Mesenchymal stem cell (in vitro differentiated cells and primary cell): ENCODE data around the gene ADIPOR1.
"Not testable (repeated sequence)": the region's sequence is repeated elsewhere in the genome, so short reads cannot be mapped to it uniquely, and the experiment has no call there.

ENCODE experiments used
- DNase-seq: peaks from one replicate; pipeline ENCODE4 v3.0.0-alpha.2; 2013
- H2AFZ ChIP-seq: one replicate; pipeline ENCODE4 v1.6.1; 2013; ENCODE audit warnings: low read depth, mild to moderate bottlenecking, control low read depth, inconsistent platforms, low read length, moderate library complexity
- H2AK5ac ChIP-seq: 2 replicates; pipeline ENCODE4 v1.6.1; 2013; ENCODE audit warnings: low read length, moderate library complexity, mild to moderate bottlenecking, inconsistent platforms; ENCODE audit not compliant: severe bottlenecking
- H2BK120ac ChIP-seq: one replicate; pipeline ENCODE4 v1.6.1; 2013; ENCODE audit warnings: low read depth, mild to moderate bottlenecking, inconsistent platforms, low read length, moderate library complexity
- H2BK12ac ChIP-seq, 2 experiments: one replicate each; pipeline ENCODE4 v1.6.1; 2013; ENCODE audit warnings: inconsistent platforms in 2 of 2, low read length in 2 of 2, mild to moderate bottlenecking in 2 of 2, moderate library complexity in 2 of 2, control low read depth in 1 of 2
- H2BK15ac ChIP-seq: one replicate; pipeline ENCODE4 v1.6.1; 2013; ENCODE audit warnings: mild to moderate bottlenecking, low read depth, inconsistent platforms; ENCODE audit not compliant: poor library complexity, severe bottlenecking
- H2BK5ac ChIP-seq: 2 replicates; pipeline ENCODE4 v1.6.1; 2013; ENCODE audit warnings: low read depth, mild to moderate bottlenecking, low read length, control low read depth, inconsistent platforms; ENCODE audit not compliant: poor library complexity, severe bottlenecking
- H3K14ac ChIP-seq, 2 experiments: one replicate each; pipeline ENCODE4 v1.6.1; 2013; ENCODE audit warnings: inconsistent platforms in 2 of 2, low read length in 2 of 2, control low read depth in 1 of 2, mild to moderate bottlenecking in 1 of 2, moderate library complexity in 1 of 2
- H3K18ac ChIP-seq, 2 experiments: one replicate each; pipeline ENCODE4 v1.6.1; 2013; ENCODE audit warnings: inconsistent platforms in 2 of 2, low read length in 2 of 2, control low read depth in 1 of 2, low read depth in 1 of 2, mild to moderate bottlenecking in 1 of 2
- H3K23ac ChIP-seq, 2 experiments: one replicate each; pipeline ENCODE4 v1.6.1; 2013; ENCODE audit warnings: inconsistent platforms in 2 of 2, low read length in 2 of 2, mild to moderate bottlenecking in 2 of 2, moderate library complexity in 2 of 2, control low read depth in 1 of 2
- H3K27ac ChIP-seq: 2 replicates; pipeline ENCODE4 v1.5.1; 2013; ENCODE audit warnings: mild to moderate bottlenecking, moderate library complexity, low read length, control low read depth, inconsistent platforms; ENCODE audit not compliant: poor library complexity, severe bottlenecking
- H3K27me3 ChIP-seq, 2 experiments: 2 replicates each; pipeline versions ENCODE4 v1.6.1 to v1.7.0; 2013; ENCODE audit warnings: low read length in 2 of 2, mild to moderate bottlenecking in 2 of 2, moderate library complexity in 2 of 2, control low read depth in 1 of 2, inconsistent platforms in 1 of 2; ENCODE audit not compliant: control insufficient read depth in 1 of 2, insufficient read depth in 1 of 2
- H3K36me3 ChIP-seq, 2 experiments: 2 replicates each; pipeline versions ENCODE4 v1.6.1 to v1.7.0; 2013; ENCODE audit warnings: low read length in 2 of 2, control low read depth in 1 of 2, inconsistent platforms in 1 of 2, low read depth in 1 of 2, mild to moderate bottlenecking in 1 of 2; ENCODE audit not compliant: insufficient read depth in 2 of 2, control insufficient read depth in 1 of 2
- H3K4ac ChIP-seq, 2 experiments: one replicate each; pipeline ENCODE4 v1.6.1; 2013; ENCODE audit warnings: inconsistent platforms in 2 of 2, low read length in 2 of 2, mild to moderate bottlenecking in 2 of 2, moderate library complexity in 2 of 2, control low read depth in 1 of 2, low read depth in 1 of 2
- H3K4me1 ChIP-seq: 2 replicates; pipeline ENCODE4 v1.6.1; 2013; ENCODE audit warnings: low read depth, low read length, control low read depth; ENCODE audit not compliant: control insufficient read depth, insufficient read depth
- H3K4me2 ChIP-seq: 2 replicates; pipeline ENCODE4 v1.6.1; 2013; ENCODE audit warnings: low read length, mild to moderate bottlenecking, inconsistent platforms; ENCODE audit not compliant: poor library complexity, severe bottlenecking
- H3K4me3 ChIP-seq, 2 experiments: 2 replicates each; pipeline versions ENCODE4 v1.5.1 to v1.7.0; 2013; ENCODE audit warnings: low read length in 2 of 2, mild to moderate bottlenecking in 2 of 2, control low read depth in 1 of 2, low read depth in 1 of 2; ENCODE audit not compliant: insufficient read depth in 1 of 2
- H3K79me1 ChIP-seq: replicated peaks from 2 replicates; pipeline ENCODE4 v1.6.1; 2013; ENCODE audit warnings: mild to moderate bottlenecking, control low read depth, low read length, inconsistent platforms; ENCODE audit not compliant: poor library complexity, severe bottlenecking
- H3K9ac ChIP-seq: 2 replicates; pipeline ENCODE4 v1.7.0; 2013; ENCODE audit warnings: mild to moderate bottlenecking, low read length, moderate library complexity
- H3K9me3 ChIP-seq: 2 replicates; pipeline ENCODE4 v1.7.0; 2013; ENCODE audit warnings: mild to moderate bottlenecking, low read length; ENCODE audit not compliant: control insufficient read depth
- H4K8ac ChIP-seq: one replicate; pipeline ENCODE4 v1.6.1; 2013; ENCODE audit warnings: inconsistent platforms, mild to moderate bottlenecking, low read length, moderate library complexity
- H4K91ac ChIP-seq: one replicate; pipeline ENCODE4 v1.6.1; 2013; ENCODE audit warnings: mild to moderate bottlenecking, low read length, inconsistent platforms
- WGBS: methylation state at CpG from one replicate; pipeline ENCODE4 v1.1.7; 2013; ENCODE audit warnings: mixed read lengths; 5-methylcytosine and 5-hydroxymethylcytosine counted together

ADIPOR1 gene

GRCh38 chr1:202938287-202938925 lies 19.7 kb downstream of the ADIPOR1 start:
- WGBS: 89% methylated on average over 4 of the region's 5 CpGs

GRCh38 chr1:202936409-202936808 lies 21.7 kb downstream of the ADIPOR1 start:
- no CpG with 5 or more reads among the region's 6 CpGs for WGBS
- not testable (repeated sequence) for H3K9ac ChIP-seq, H2AK5ac ChIP-seq, H3K18ac ChIP-seq, H3K23ac ChIP-seq, H4K8ac ChIP-seq, H3K4ac ChIP-seq, H3K4me3 ChIP-seq, H3K27ac ChIP-seq, H3K4me2 ChIP-seq, H3K14ac ChIP-seq, H3K27me3 ChIP-seq, H2AFZ ChIP-seq, H2BK5ac ChIP-seq, H3K9me3 ChIP-seq, DNase-seq, H3K4me1 ChIP-seq, H2BK120ac ChIP-seq, H2BK15ac ChIP-seq, H4K91ac ChIP-seq, H3K79me1 ChIP-seq, H2BK12ac ChIP-seq
- H3K36me3 ChIP-seq: peaks cover 4 to 20% of the 10 kb centered on the region in 2 experiments

More at GRCh38 chr1:202938287-202938925, 19.7 kb downstream of the ADIPOR1 start:
- Histone ChIP-seq H3K9ac (no peak overlapping the region), H4K91ac (no peak overlapping the region), H3K27ac (no peak overlapping the region), H2AK5ac (no peak overlapping the region), H2BK15ac (no peak overlapping the region), H3K23ac (no peak overlapping the region), H2AFZ (no peak overlapping the region), H3K4me1 (no peaks in the 10 kb centered on the region), H4K8ac (no peak overlapping the region), H3K79me1 (no peaks in the 10 kb centered on the region), H2BK5ac (no peak overlapping the region), H3K27me3 (no peaks in the 10 kb centered on the region), H2BK120ac (no peak overlapping the region), H3K36me3 (peaks cover 12 to 39% of the 10 kb centered on the region in 2 experiments), H3K4me2 (no peak overlapping the region), H3K14ac (no peak overlapping the region), H2BK12ac (no peak overlapping the region), H3K18ac (no peak overlapping the region), H3K4ac (no peak overlapping the region), H3K9me3 (no peaks in the 10 kb centered on the region), H3K4me3 (no peak overlapping the region)
- no peak for DNase-seq

GRCh38 chr1:202935844-202936243 lies 22.3 kb downstream of the ADIPOR1 start:
- Histone ChIP-seq H3K4me2 (no peak overlapping the region), H3K36me3 (peaks cover 0 to 15% of the 10 kb centered on the region in 2 experiments), H3K9ac (no peak overlapping the region), H2AK5ac (no peak overlapping the region), H3K4me3 (no peak overlapping the region), H3K79me1 (no peaks in the 10 kb centered on the region), H3K9me3 (no peaks in the 10 kb centered on the region), H3K4ac (no peak overlapping the region), H2BK12ac (no peak overlapping the region), H4K8ac (no peak overlapping the region), H2BK120ac (no peak overlapping the region), H3K4me1 (no peaks in the 10 kb centered on the region), H2BK15ac (no peak overlapping the region), H2BK5ac (no peak overlapping the region), H3K14ac (no peak overlapping the region), H3K27me3 (no peaks in the 10 kb centered on the region), H3K27ac (no peak overlapping the region), H2AFZ (no peak overlapping the region), H3K23ac (no peak overlapping the region), H4K91ac (no peak overlapping the region), H3K18ac (no peak overlapping the region)
- 79% methylated on average over 1 of the region's 3 CpGs for WGBS
- no peak for DNase-seq

GRCh38 chr1:202934755-202935154 lies 23.4 kb downstream of the ADIPOR1 start:
- Histone ChIP-seq H3K9me3 (no peaks in the 10 kb centered on the region), H2BK15ac (no peak overlapping the region), H3K14ac (no peak overlapping the region), H2BK12ac (no peak overlapping the region), H4K91ac (no peak overlapping the region), H3K4me3 (no peak overlapping the region), H4K8ac (no peak overlapping the region), H3K4me2 (no peak overlapping the region), H3K9ac (no peak overlapping the region), H2AK5ac (no peak overlapping the region), H3K27me3 (no peaks in the 10 kb centered on the region), H3K23ac (no peak overlapping the region), H3K79me1 (no peaks in the 10 kb centered on the region), H2BK5ac (no peak overlapping the region), H3K27ac (no peak overlapping the region), H3K4me1 (no peaks in the 10 kb centered on the region), H3K36me3 (peaks cover 0 to 8% of the 10 kb centered on the region in 2 experiments), H2BK120ac (no peak overlapping the region), H2AFZ (no peak overlapping the region), H3K4ac (no peak overlapping the region), H3K18ac (no peak overlapping the region)
- WGBS: 100% methylated on average over 2 of the region's 3 CpGs
- DNase-seq: no peak
